Fibroblast of lung (primary cell): ENCODE results near the gene FGF14. TPM values are rescaled to one million over a fixed set of nuclear protein-coding genes. Genes with fewer than 3 reads are reported as not detected.

Experiments
- DNase-seq, 2 donors: peaks; one replicate each; pipeline versions ENCODE4 v3.0.0 to v3.0.0-alpha.2; 2010; ENCODE audit warnings: low read depth in 2 of 2
- H2AFZ ChIP-seq: 2 replicates; pipeline ENCODE4 v1.5.1; 2012; ENCODE audit warnings: low read length, control low read depth, inconsistent platforms
- H3K27ac ChIP-seq: 2 replicates; pipeline ENCODE4 v1.5.1; 2011; ENCODE audit warnings: low read length, control low read depth; ENCODE audit not compliant: insufficient read depth
- H3K27me3 ChIP-seq: 2 replicates; pipeline ENCODE4 v1.5.1; 2011; ENCODE audit warnings: mild to moderate bottlenecking, low read length; ENCODE audit not compliant: control insufficient read depth, insufficient read depth
- H3K36me3 ChIP-seq: 2 replicates; pipeline ENCODE4 v1.5.1; 2011; ENCODE audit warnings: low read length; ENCODE audit not compliant: control insufficient read depth, insufficient read depth
- H3K4me1 ChIP-seq: 2 replicates; pipeline ENCODE4 v1.5.1; 2011; ENCODE audit warnings: low read length; ENCODE audit not compliant: control insufficient read depth, insufficient read depth; ENCODE audit errors: extremely low read depth
- H3K4me2 ChIP-seq: 2 replicates; pipeline ENCODE4 v1.5.1; 2011; ENCODE audit warnings: low read length, control low read depth; ENCODE audit not compliant: insufficient read depth; ENCODE audit errors: extremely low read depth
- H3K4me3 ChIP-seq, 4 experiments: fragments of 200-600 bp in 1 of 4; sonication (generic) in 1 of 4; replicated peaks in 1 of 4; 2 replicates each; pipeline ENCODE4 v1.5.1; 2011 to 2016; ENCODE audit warnings: low read length in 4 of 4, low read depth in 3 of 4, mild to moderate bottlenecking in 3 of 4, control low read depth in 2 of 4, inconsistent platforms in 1 of 4, mixed read lengths in 1 of 4; ENCODE audit not compliant: insufficient read depth in 1 of 4; ENCODE audit errors: control extremely low read depth in 1 of 4
- H3K79me2 ChIP-seq: 2 replicates; pipeline ENCODE4 v1.5.1; 2012; ENCODE audit warnings: mild to moderate bottlenecking, low read length, inconsistent platforms; ENCODE audit not compliant: control insufficient read depth, insufficient read depth
- H3K9ac ChIP-seq: 2 replicates; pipeline ENCODE4 v1.5.1; 2011; ENCODE audit warnings: mild to moderate bottlenecking, low read length, control low read depth; ENCODE audit not compliant: insufficient read depth
- H3K9me3 ChIP-seq: 2 replicates; pipeline ENCODE4 v1.5.1; 2012; ENCODE audit warnings: low read depth, low read length; ENCODE audit not compliant: control insufficient read depth, insufficient read depth
- H4K20me1 ChIP-seq: 2 replicates; pipeline ENCODE4 v1.5.1; 2011; ENCODE audit warnings: low read length; ENCODE audit not compliant: control insufficient read depth, insufficient read depth; ENCODE audit errors: extremely low read depth
- EZH2 ChIP-seq: IDR thresholded peaks from 2 replicates; pipeline ENCODE4 v1.5.1; 2012; ENCODE audit warnings: low read length, control low read depth, mild to moderate bottlenecking; ENCODE audit errors: missing control alignments
- polyA plus RNA-seq, 2 donors: library from polyadenylated mRNA; depleted of rRNA in 1 of 2; stranded (reverse) in 1 of 2; unstranded in 1 of 2; fragments of >200 nt; gene quantifications; 2 replicates each; pipeline ENCODE4 v1.2.1, GENCODE V29; 2011 to 2012; ENCODE audit warnings: missing spikeins in 1 of 2
- total RNA-seq: library from RNA; depleted of rRNA; stranded (reverse); fragments of >200 nt; gene quantifications from 2 replicates; pipeline ENCODE4 v1.2.1, GENCODE V29; 2014
- TF ChIP-seq, protein P1 (sequence below), 2 donors: IDR thresholded peaks in 1 of 2; conservative IDR thresholded peaks in 1 of 2; 1 replicate in 1 of 2; 2 replicates in 1 of 2; pipeline ENCODE4 v1.5.1; 2011 to 2012; ENCODE audit warnings: low read length in 2 of 2, control low read depth in 1 of 2, inconsistent platforms in 1 of 2, low read depth in 1 of 2, mild to moderate bottlenecking in 1 of 2

FGF14 gene
- total and polyA plus RNA-seq, 2 donors (not counting 1 experiment from before 2014, with no cell fraction given), result 0.94 to 7.8 TPM

DNA sequence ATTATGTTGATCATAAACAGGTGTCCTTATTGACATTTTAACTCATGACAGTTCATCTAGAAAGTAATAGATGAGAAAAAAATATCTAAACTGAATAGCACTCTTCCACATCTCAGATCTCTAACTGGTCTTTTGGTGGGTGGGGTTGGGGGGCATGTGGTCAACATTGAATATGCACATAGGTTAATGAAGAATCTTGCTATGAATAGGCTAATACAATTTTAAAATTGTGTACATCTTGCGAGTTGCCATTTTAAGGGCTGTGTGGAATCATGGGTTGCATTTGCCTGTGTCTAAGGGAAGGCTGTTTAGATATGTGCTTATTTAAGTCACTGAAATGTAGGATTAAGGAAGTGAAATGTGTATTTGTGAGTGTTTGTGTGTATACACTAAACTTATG is 603.4 kb downstream of the FGF14 start:
- Histone ChIP-seq H3K4me3 (no peak overlapping the region), H4K20me1 (no peaks in the 10 kb centered on the region), H3K9ac (no peak overlapping the region), H3K27ac (no peak overlapping the region), H3K79me2 (no peaks in the 10 kb centered on the region), H2AFZ (no peak overlapping the region), H3K36me3 (no peaks in the 10 kb centered on the region), H3K4me2 (no peak overlapping the region), H3K9me3 (no peaks in the 10 kb centered on the region), H3K27me3 (no peaks in the 10 kb centered on the region), H3K4me1 (no peaks in the 10 kb centered on the region)
- TF ChIP-seq, protein P1, sequence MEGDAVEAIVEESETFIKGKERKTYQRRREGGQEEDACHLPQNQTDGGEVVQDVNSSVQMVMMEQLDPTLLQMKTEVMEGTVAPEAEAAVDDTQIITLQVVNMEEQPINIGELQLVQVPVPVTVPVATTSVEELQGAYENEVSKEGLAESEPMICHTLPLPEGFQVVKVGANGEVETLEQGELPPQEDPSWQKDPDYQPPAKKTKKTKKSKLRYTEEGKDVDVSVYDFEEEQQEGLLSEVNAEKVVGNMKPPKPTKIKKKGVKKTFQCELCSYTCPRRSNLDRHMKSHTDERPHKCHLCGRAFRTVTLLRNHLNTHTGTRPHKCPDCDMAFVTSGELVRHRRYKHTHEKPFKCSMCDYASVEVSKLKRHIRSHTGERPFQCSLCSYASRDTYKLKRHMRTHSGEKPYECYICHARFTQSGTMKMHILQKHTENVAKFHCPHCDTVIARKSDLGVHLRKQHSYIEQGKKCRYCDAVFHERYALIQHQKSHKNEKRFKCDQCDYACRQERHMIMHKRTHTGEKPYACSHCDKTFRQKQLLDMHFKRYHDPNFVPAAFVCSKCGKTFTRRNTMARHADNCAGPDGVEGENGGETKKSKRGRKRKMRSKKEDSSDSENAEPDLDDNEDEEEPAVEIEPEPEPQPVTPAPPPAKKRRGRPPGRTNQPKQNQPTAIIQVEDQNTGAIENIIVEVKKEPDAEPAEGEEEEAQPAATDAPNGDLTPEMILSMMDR (conservative IDR thresholded peaks at IDR 0.05 in 1 of 2, IDR thresholded peaks at IDR 0.05 in 1 of 2; ENCODE audit: low read depth in 1 of 2, low read length in 2 of 2), result no peak
- no peak for TF ChIP-seq EZH2
- DNase-seq, result no peak

GRCh38 chr13:101795460-101795859 is 606.4 kb downstream of the FGF14 start:
- no peak for DNase-seq
- no peak for TF ChIP-seq EZH2
- TF ChIP-seq, protein P1 (conservative IDR thresholded peaks at IDR 0.05 in 1 of 2, IDR thresholded peaks at IDR 0.05 in 1 of 2; ENCODE audit: low read depth in 1 of 2, low read length in 2 of 2), result no peak
- Histone ChIP-seq H2AFZ (no peak overlapping the region), H3K4me1 (no peaks in the 10 kb centered on the region), H3K79me2 (no peaks in the 10 kb centered on the region), H3K4me3 (no peak overlapping the region), H4K20me1 (no peaks in the 10 kb centered on the region), H3K27me3 (no peaks in the 10 kb centered on the region), H3K36me3 (no peaks in the 10 kb centered on the region), H3K9ac (no peak overlapping the region), H3K9me3 (no peaks in the 10 kb centered on the region), H3K27ac (no peak overlapping the region), H3K4me2 (no peak overlapping the region)

DNA sequence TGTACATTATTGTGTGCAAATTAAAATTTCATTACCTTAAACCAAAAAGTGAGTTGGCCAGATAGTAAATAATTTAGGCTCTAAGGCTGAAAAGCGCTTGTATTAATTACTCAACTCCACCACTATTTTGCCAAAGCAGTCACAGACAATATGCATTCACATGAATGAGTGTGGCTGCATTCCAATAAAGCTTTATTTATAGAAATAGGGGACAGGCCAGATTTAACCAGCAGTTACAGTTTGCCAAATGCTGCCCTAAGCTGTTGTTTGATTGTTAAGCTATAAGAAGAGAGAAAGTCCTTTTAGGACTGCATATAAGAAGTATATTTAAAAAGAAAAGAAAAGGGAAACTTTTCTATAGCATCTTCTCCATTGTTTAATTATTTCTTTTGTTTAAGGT is 606.8 kb downstream of the FGF14 start:
- H3K4me1 ChIP-seq, result no peaks in the 10 kb centered on the region
- H3K79me2 ChIP-seq, result no peaks in the 10 kb centered on the region
- TF ChIP-seq, protein P1 (conservative IDR thresholded peaks at IDR 0.05 in 1 of 2, IDR thresholded peaks at IDR 0.05 in 1 of 2; ENCODE audit: low read depth in 1 of 2, low read length in 2 of 2), result no peak
- TF ChIP-seq EZH2, result no peak
- no peaks in the 10 kb centered on the region for H3K27me3 ChIP-seq
- H4K20me1 ChIP-seq, result no peaks in the 10 kb centered on the region
- H3K9me3 ChIP-seq, result no peaks in the 10 kb centered on the region
- no peak overlapping the region for H3K27ac ChIP-seq
- H3K4me2 ChIP-seq, result no peak overlapping the region
- H2AFZ ChIP-seq, result no peak overlapping the region
- H3K36me3 ChIP-seq, result no peaks in the 10 kb centered on the region
- no peak overlapping the region for H3K9ac ChIP-seq
- no peak for DNase-seq
- no peak overlapping the region for H3K4me3 ChIP-seq
